WTC11 (cell line): ENCODE measurements around the gene ROR2. TPM values are rescaled to one million over a fixed set of nuclear protein-coding genes. Genes with fewer than 3 reads are reported as not detected.

ENCODE experiments used
- ATAC-seq: fragments of 200-7000 bp; cut with Tn5 transposase; 2 replicates; pipeline ENCODE4 v1.10.0; 2021; ENCODE audit warnings: mild to moderate bottlenecking, moderate library complexity
- CTCF ChIA-PET: fragments of 300-600 bp; sonication (Branson Sonifier 250); formaldehyde crosslinking; loops from one replicate; lab custom pipeline; 2021; ENCODE audit warnings: antibody characterized with exemption; lab: Charles Lee
- POLR2A ChIA-PET: fragments of 350-600 bp; sonication (Branson Sonifier 250); formaldehyde crosslinking; loops from one replicate; lab custom pipeline; 2021; ENCODE audit warnings: antibody characterized with exemption; lab: Charles Lee
- DNase-seq: peaks from one replicate; pipeline ENCODE4 v3.0.0; 2021; ENCODE audit warnings: low spot score
- H3K27ac Mint-ChIP-seq: 2 replicates; pipeline ENCODE4 v1.8.0; 2021; ENCODE audit warnings: mixed read lengths
- H3K27me3 Mint-ChIP-seq: 2 replicates; pipeline ENCODE4 v1.8.0; 2021; ENCODE audit warnings: low read depth, mild to moderate bottlenecking, moderate library complexity, mixed read lengths
- H3K36me3 Mint-ChIP-seq: 2 replicates; pipeline ENCODE4 v1.8.0; 2021; ENCODE audit warnings: mixed read lengths
- H3K4me1 Mint-ChIP-seq: 2 replicates; pipeline ENCODE4 v1.8.0; 2022; ENCODE audit warnings: mixed read lengths
- H3K4me3 Mint-ChIP-seq: 2 replicates; pipeline ENCODE4 v1.8.0; 2021; ENCODE audit warnings: mild to moderate bottlenecking, moderate library complexity, mixed read lengths
- H3K9me3 Mint-ChIP-seq: 2 replicates; pipeline ENCODE4 v1.8.0; 2021; ENCODE audit warnings: mixed read lengths
- ATF1 ChIP-seq: sonication (generic); formaldehyde crosslinking; IDR thresholded peaks from 2 replicates; pipeline ENCODE4 v1.8.1; 2023; ENCODE audit warnings: mild to moderate bottlenecking, moderate library complexity, missing genetic modification reagents
- ATF2 ChIP-seq: sonication (generic); formaldehyde crosslinking; IDR thresholded peaks from 2 replicates; pipeline ENCODE4 v1.8.1; 2022; ENCODE audit warnings: low read depth, missing genetic modification reagents, borderline replicate concordance
- CDX4 ChIP-seq: fragments of 250-450 bp; sonication (Bioruptor Pico); IDR thresholded peaks from 2 replicates; pipeline ENCODE4 v1.9.0; 2021; ENCODE audit warnings: moderate library complexity, mild to moderate bottlenecking, inconsistent platforms, borderline replicate concordance
- ELF4 ChIP-seq: sonication (generic); formaldehyde crosslinking; IDR thresholded peaks from 2 replicates; pipeline ENCODE4 v1.8.1; 2022; ENCODE audit warnings: low read depth, mild to moderate bottlenecking, moderate library complexity, missing genetic modification reagents
- FOXK1 ChIP-seq: sonication (generic); formaldehyde crosslinking; IDR thresholded peaks from 2 replicates; pipeline ENCODE4 v1.8.0; 2022; ENCODE audit warnings: mild to moderate bottlenecking, moderate library complexity, missing genetic modification reagents
- JUN ChIP-seq: sonication (generic); formaldehyde crosslinking; IDR thresholded peaks from 2 replicates; pipeline ENCODE4 v1.8.0; 2023; ENCODE audit warnings: mild to moderate bottlenecking, missing genetic modification reagents
- PREB ChIP-seq: sonication (generic); formaldehyde crosslinking; IDR thresholded peaks from 2 replicates; pipeline ENCODE4 v1.8.1; 2022; ENCODE audit warnings: mild to moderate bottlenecking, missing genetic modification reagents, moderate library complexity, borderline replicate concordance
- PRRX2 ChIP-seq: fragments of 250-450 bp; sonication (Bioruptor Pico); IDR thresholded peaks from 2 replicates; pipeline ENCODE4 v1.8.0; 2021; ENCODE audit warnings: mild to moderate bottlenecking
- SP1 ChIP-seq: sonication (generic); formaldehyde crosslinking; conservative IDR thresholded peaks from 2 replicates; pipeline ENCODE4 v1.8.1; 2022; ENCODE audit warnings: missing genetic modification reagents
- TEAD1 ChIP-seq: sonication (generic); formaldehyde crosslinking; IDR thresholded peaks from 2 replicates; pipeline ENCODE4 v1.8.0; 2022; ENCODE audit warnings: mild to moderate bottlenecking, missing genetic modification reagents
- USF2 ChIP-seq: sonication (generic); formaldehyde crosslinking; IDR thresholded peaks from 2 replicates; pipeline ENCODE4 v1.8.1; 2023; ENCODE audit warnings: mild to moderate bottlenecking, missing genetic modification reagents, moderate library complexity
- ZNF219 ChIP-seq: sonication (generic); formaldehyde crosslinking; IDR thresholded peaks from 2 replicates; pipeline ENCODE4 v1.8.0; 2023; ENCODE audit warnings: missing genetic modification reagents, mild to moderate bottlenecking, borderline replicate concordance
- ZNF263 ChIP-seq: sonication (generic); formaldehyde crosslinking; IDR thresholded peaks from 2 replicates; pipeline ENCODE4 v1.8.1; 2022; ENCODE audit warnings: low read depth, mild to moderate bottlenecking, moderate library complexity, missing genetic modification reagents
- total RNA-seq: library from RNA; stranded (reverse); gene quantifications from 3 replicates; pipeline ENCODE4 v1.2.3, GENCODE V29; 2021
- TF ChIP-seq, protein P1 (sequence below): sonication (generic); formaldehyde crosslinking; IDR thresholded peaks from 2 replicates; pipeline ENCODE4 v1.8.0; 2022; ENCODE audit warnings: mild to moderate bottlenecking, missing genetic modification reagents
- TF ChIP-seq, protein P2 (sequence below): fragments of 250-450 bp; sonication (Bioruptor Pico); IDR thresholded peaks from 2 replicates; pipeline ENCODE4 v1.9.0; 2021; ENCODE audit warnings: mild to moderate bottlenecking
- TF ChIP-seq, protein P3 (sequence below): sonication (generic); formaldehyde crosslinking; IDR thresholded peaks from 2 replicates; pipeline ENCODE4 v1.8.1; 2023; ENCODE audit warnings: mild to moderate bottlenecking, missing genetic modification reagents
- TF ChIP-seq, protein P4 (sequence below): sonication (generic); formaldehyde crosslinking; IDR thresholded peaks from 2 replicates; pipeline ENCODE4 v1.8.0; 2023; ENCODE audit warnings: missing genetic modification reagents, mild to moderate bottlenecking, borderline replicate concordance
- TF ChIP-seq, protein P5 (sequence below): sonication (generic); formaldehyde crosslinking; IDR thresholded peaks from 2 replicates; pipeline ENCODE4 v1.8.1; 2023; ENCODE audit warnings: mild to moderate bottlenecking, moderate library complexity, missing genetic modification reagents

Gene ROR2
- total RNA-seq, 1 experiment from 2014 or later: 19.8 TPM

DNA sequence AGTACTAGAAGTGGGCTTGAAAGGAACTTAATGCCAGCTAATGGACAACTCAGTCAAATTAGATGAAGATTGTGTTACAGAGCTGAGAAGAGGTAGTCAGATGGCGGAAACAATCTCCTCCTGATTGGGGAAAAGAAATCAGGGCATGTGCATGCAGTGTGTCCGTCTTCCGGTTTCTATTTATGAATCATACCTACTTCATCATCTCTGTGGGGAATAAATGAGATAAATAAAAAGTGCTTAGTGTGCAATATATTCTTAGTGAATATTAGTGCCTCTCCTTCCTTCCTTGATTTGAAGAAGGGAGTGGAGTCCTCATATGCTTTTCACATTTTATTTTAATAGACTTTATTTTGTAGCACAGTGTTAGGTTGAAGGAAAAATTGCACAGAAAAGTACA, 417.7 kb downstream of the ROR2 start (continued):
- TF ChIP-seq, protein P1, sequence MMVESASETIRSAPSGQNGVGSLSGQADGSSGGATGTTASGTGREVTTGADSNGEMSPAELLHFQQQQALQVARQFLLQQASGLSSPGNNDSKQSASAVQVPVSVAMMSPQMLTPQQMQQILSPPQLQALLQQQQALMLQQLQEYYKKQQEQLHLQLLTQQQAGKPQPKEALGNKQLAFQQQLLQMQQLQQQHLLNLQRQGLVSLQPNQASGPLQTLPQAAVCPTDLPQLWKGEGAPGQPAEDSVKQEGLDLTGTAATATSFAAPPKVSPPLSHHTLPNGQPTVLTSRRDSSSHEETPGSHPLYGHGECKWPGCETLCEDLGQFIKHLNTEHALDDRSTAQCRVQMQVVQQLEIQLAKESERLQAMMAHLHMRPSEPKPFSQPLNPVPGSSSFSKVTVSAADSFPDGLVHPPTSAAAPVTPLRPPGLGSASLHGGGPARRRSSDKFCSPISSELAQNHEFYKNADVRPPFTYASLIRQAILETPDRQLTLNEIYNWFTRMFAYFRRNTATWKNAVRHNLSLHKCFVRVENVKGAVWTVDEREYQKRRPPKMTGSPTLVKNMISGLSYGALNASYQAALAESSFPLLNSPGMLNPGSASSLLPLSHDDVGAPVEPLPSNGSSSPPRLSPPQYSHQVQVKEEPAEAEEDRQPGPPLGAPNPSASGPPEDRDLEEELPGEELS (CRISPR knock-in tag): no peak
- TF ChIP-seq PREB (CRISPR knock-in tag): no peak
- TF ChIP-seq TEAD1 (CRISPR knock-in tag): no peak

- Mint-ChIP-seq H3K9me3 (peaks cover 9% of the 10 kb centered on the region; the same call in 1 of the 2 replicates), H3K36me3 (no peaks in the 10 kb centered on the region), H3K27ac (no peak overlapping the region), H3K4me1 (peaks cover 10% of the 10 kb centered on the region), H3K4me3 (no peak overlapping the region)
- no peak for ATAC-seq
- ChIA-PET CTCF (no interaction called here), POLR2A (no interaction called here)
- DNase-seq: no peak
- TF ChIP-seq, protein P2, sequence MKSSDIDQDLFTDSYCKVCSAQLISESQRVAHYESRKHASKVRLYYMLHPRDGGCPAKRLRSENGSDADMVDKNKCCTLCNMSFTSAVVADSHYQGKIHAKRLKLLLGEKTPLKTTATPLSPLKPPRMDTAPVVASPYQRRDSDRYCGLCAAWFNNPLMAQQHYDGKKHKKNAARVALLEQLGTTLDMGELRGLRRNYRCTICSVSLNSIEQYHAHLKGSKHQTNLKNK (CRISPR knock-in tag): no peak
- TF ChIP-seq, protein P3, sequence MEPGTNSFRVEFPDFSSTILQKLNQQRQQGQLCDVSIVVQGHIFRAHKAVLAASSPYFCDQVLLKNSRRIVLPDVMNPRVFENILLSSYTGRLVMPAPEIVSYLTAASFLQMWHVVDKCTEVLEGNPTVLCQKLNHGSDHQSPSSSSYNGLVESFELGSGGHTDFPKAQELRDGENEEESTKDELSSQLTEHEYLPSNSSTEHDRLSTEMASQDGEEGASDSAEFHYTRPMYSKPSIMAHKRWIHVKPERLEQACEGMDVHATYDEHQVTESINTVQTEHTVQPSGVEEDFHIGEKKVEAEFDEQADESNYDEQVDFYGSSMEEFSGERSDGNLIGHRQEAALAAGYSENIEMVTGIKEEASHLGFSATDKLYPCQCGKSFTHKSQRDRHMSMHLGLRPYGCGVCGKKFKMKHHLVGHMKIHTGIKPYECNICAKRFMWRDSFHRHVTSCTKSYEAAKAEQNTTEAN: no peak
- TF ChIP-seq ELF4 (CRISPR knock-in tag) (no peak), FOXK1 (CRISPR knock-in tag) (no peak), ATF2 (CRISPR knock-in tag) (no peak), JUN (CRISPR knock-in tag) (no peak), ATF1 (no peak), PRRX2 (no peak), ZNF219 (CRISPR knock-in tag) (no peak), CDX4 (CRISPR knock-in tag) (no peak), ZNF263 (no peak), USF2 (CRISPR knock-in tag) (no peak), SP1 (CRISPR knock-in tag) (no peak)
- TF ChIP-seq, protein P4, sequence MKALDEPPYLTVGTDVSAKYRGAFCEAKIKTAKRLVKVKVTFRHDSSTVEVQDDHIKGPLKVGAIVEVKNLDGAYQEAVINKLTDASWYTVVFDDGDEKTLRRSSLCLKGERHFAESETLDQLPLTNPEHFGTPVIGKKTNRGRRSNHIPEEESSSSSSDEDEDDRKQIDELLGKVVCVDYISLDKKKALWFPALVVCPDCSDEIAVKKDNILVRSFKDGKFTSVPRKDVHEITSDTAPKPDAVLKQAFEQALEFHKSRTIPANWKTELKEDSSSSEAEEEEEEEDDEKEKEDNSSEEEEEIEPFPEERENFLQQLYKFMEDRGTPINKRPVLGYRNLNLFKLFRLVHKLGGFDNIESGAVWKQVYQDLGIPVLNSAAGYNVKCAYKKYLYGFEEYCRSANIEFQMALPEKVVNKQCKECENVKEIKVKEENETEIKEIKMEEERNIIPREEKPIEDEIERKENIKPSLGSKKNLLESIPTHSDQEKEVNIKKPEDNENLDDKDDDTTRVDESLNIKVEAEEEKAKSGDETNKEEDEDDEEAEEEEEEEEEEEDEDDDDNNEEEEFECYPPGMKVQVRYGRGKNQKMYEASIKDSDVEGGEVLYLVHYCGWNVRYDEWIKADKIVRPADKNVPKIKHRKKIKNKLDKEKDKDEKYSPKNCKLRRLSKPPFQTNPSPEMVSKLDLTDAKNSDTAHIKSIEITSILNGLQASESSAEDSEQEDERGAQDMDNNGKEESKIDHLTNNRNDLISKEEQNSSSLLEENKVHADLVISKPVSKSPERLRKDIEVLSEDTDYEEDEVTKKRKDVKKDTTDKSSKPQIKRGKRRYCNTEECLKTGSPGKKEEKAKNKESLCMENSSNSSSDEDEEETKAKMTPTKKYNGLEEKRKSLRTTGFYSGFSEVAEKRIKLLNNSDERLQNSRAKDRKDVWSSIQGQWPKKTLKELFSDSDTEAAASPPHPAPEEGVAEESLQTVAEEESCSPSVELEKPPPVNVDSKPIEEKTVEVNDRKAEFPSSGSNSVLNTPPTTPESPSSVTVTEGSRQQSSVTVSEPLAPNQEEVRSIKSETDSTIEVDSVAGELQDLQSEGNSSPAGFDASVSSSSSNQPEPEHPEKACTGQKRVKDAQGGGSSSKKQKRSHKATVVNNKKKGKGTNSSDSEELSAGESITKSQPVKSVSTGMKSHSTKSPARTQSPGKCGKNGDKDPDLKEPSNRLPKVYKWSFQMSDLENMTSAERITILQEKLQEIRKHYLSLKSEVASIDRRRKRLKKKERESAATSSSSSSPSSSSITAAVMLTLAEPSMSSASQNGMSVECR (CRISPR knock-in tag): no peak
- TF ChIP-seq, protein P5, sequence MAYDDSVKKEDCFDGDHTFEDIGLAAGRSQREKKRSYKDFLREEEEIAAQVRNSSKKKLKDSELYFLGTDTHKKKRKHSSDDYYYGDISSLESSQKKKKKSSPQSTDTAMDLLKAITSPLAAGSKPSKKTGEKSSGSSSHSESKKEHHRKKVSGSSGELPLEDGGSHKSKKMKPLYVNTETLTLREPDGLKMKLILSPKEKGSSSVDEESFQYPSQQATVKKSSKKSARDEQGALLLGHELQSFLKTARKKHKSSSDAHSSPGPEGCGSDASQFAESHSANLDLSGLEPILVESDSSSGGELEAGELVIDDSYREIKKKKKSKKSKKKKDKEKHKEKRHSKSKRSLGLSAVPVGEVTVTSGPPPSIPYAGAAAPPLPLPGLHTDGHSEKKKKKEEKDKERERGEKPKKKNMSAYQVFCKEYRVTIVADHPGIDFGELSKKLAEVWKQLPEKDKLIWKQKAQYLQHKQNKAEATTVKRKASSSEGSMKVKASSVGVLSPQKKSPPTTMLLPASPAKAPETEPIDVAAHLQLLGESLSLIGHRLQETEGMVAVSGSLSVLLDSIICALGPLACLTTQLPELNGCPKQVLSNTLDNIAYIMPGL (CRISPR knock-in tag): no peak
- TF ChIP-seq, all 79 proteins: peak for 0
- H3K27me3 Mint-ChIP-seq: no peaks in the 10 kb centered on the region
Observed at GRCh38 chr9:91530829-91531228, 419.2 kb downstream of the ROR2 start.
